Osteoblast (primary cell): ENCODE data around the gene GNRHR. TPM values are rescaled to one million over a fixed set of nuclear protein-coding genes. Genes with fewer than 3 reads are reported as not detected.
"Not testable (repeated sequence)": the region's sequence is repeated elsewhere in the genome, so short reads cannot be mapped to it uniquely, and the experiment has no call there.

Experiments
- DNase-seq: peaks from one replicate; pipeline ENCODE4 v3.0.0; 2011; ENCODE audit warnings: low spot score, mixed read lengths; ENCODE audit not compliant: insufficient read length; ENCODE audit errors: missing footprints
- H2AFZ ChIP-seq: 2 replicates; pipeline ENCODE4 v1.6.0; 2011; ENCODE audit warnings: mild to moderate bottlenecking, low read length
- H3K27ac ChIP-seq: 2 replicates; pipeline ENCODE4 v1.5.1; 2011; ENCODE audit warnings: mild to moderate bottlenecking, low read depth, low read length, moderate library complexity
- H3K27me3 ChIP-seq: 2 replicates; pipeline ENCODE4 v1.6.0; 2012; ENCODE audit warnings: mild to moderate bottlenecking, control low read depth, inconsistent platforms, low read length, moderate library complexity; ENCODE audit not compliant: insufficient read depth
- H3K36me3 ChIP-seq: 2 replicates; pipeline ENCODE4 v1.5.1; 2011; ENCODE audit warnings: mild to moderate bottlenecking, low read length, control low read depth, moderate library complexity; ENCODE audit not compliant: insufficient read depth
- H3K4me1 ChIP-seq: 2 replicates; pipeline ENCODE4 v1.5.1; 2011; ENCODE audit warnings: mild to moderate bottlenecking, low read length, control low read depth, moderate library complexity; ENCODE audit not compliant: insufficient read depth
- H3K4me2 ChIP-seq: 2 replicates; pipeline ENCODE4 v1.6.0; 2011; ENCODE audit warnings: mild to moderate bottlenecking, low read length; ENCODE audit not compliant: insufficient read depth
- H3K4me3 ChIP-seq: fragments of 200-600 bp; sonication (generic); 3 replicates; pipeline ENCODE4 v1.5.1; 2012; ENCODE audit warnings: mild to moderate bottlenecking, low read length, inconsistent platforms; ENCODE audit not compliant: insufficient read depth
- H3K79me2 ChIP-seq: 2 replicates; pipeline ENCODE4 v1.6.0; 2012; ENCODE audit warnings: mild to moderate bottlenecking, low read length, control low read depth, inconsistent platforms; ENCODE audit not compliant: insufficient read depth
- H3K9me3 ChIP-seq: 2 replicates; pipeline ENCODE4 v1.5.1; 2011; ENCODE audit warnings: low read depth, low read length, control low read depth
- H4K20me1 ChIP-seq: 2 replicates; pipeline ENCODE4 v1.6.0; 2012; ENCODE audit warnings: mild to moderate bottlenecking, low read length, control low read depth; ENCODE audit not compliant: insufficient read depth
- total RNA-seq: library from RNA; depleted of rRNA; stranded (reverse); fragments of >200 nt; gene quantifications from 2 replicates; pipeline ENCODE4 v1.2.3, GENCODE V29; 2012
- TF ChIP-seq, protein P1 (sequence below): IDR thresholded peaks from 2 replicates; pipeline ENCODE4 v1.5.1; 2011; ENCODE audit warnings: mild to moderate bottlenecking, low read depth, low read length, moderate library complexity; ENCODE audit errors: extremely low read depth

Gene GNRHR
- total RNA-seq, 1 donor: not detected

DNA sequence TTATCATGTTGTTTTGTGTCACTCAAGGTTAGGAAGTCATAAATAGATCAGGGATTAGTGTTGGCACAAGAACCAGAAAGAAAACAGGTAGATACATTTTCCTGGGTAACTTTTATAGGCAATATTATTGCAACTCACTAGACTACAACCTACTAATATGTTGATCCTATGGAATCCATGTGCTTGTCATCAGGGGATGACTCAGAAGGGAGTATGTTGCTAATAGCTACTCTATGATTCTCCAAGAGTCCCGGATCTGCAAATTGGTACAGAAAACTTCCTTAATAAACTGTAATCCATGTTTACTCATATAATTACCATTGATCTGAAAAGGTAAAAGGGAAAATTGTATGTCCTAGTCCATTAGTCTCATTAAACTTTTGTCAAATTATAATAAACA, 11.7 kb upstream of the GNRHR start:
- TF ChIP-seq, protein P1, sequence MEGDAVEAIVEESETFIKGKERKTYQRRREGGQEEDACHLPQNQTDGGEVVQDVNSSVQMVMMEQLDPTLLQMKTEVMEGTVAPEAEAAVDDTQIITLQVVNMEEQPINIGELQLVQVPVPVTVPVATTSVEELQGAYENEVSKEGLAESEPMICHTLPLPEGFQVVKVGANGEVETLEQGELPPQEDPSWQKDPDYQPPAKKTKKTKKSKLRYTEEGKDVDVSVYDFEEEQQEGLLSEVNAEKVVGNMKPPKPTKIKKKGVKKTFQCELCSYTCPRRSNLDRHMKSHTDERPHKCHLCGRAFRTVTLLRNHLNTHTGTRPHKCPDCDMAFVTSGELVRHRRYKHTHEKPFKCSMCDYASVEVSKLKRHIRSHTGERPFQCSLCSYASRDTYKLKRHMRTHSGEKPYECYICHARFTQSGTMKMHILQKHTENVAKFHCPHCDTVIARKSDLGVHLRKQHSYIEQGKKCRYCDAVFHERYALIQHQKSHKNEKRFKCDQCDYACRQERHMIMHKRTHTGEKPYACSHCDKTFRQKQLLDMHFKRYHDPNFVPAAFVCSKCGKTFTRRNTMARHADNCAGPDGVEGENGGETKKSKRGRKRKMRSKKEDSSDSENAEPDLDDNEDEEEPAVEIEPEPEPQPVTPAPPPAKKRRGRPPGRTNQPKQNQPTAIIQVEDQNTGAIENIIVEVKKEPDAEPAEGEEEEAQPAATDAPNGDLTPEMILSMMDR: no peak
- Histone ChIP-seq H3K4me3 (no peak overlapping the region), H2AFZ (no peak overlapping the region), H4K20me1 (no peaks in the 10 kb centered on the region), H3K27ac (no peak overlapping the region), H3K36me3 (no peaks in the 10 kb centered on the region), H3K4me2 (peak overlapping the region; percentile 41), H3K27me3 (no peaks in the 10 kb centered on the region), H3K9me3 (no peaks in the 10 kb centered on the region), H3K79me2 (no peaks in the 10 kb centered on the region), H3K4me1 (no peaks in the 10 kb centered on the region)
- no peak for DNase-seq

DNA sequence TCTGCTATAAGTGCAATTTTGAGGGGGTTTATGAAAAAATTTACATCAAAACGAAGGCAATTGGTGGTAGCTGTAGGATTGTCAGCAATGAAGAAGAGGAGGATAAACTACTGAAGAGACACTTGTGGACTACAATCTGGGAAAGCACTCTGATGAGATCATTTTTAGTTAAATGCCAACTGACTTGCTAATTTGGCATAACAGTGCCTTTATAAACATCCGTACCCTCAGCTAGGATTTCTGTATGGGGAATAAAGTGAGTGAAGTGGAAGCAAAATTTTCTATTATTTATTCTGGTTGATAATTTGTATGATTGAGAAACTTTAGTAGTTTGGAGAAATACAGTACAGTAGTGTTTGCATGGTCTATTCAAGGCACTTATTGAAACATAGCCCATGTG, 11.2 kb upstream of the GNRHR start:
- Histone ChIP-seq H3K4me3 (no peak overlapping the region), H3K36me3 (no peaks in the 10 kb centered on the region), H3K4me1 (no peaks in the 10 kb centered on the region), H3K27me3 (no peaks in the 10 kb centered on the region), H3K9me3 (no peaks in the 10 kb centered on the region), H3K4me2 (peak overlapping the region; percentile 41), H3K79me2 (no peaks in the 10 kb centered on the region), H4K20me1 (no peaks in the 10 kb centered on the region), H3K27ac (no peak overlapping the region), H2AFZ (no peak overlapping the region)
- TF ChIP-seq, protein P1: no peak
- no peak for DNase-seq

DNA sequence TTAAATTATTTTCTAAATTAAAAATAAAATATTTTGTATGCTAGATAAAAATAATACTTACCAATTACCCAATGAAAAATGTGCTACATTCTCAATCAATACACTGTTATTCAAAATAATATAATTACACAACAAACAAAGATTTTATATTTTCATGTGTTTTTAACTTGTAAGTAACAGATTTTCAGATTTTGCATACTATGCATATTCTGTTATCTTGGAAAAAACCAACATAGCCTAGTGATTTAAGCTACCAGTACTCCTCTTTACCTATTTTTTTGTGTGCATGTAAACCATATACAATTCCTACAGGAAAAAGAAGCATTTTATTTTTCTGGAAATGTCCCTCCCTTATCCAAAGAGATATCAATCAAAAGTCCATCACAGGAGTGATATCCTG, 10.0 kb upstream of the GNRHR start:
- H3K36me3 ChIP-seq: no peaks in the 10 kb centered on the region
- H3K27me3 ChIP-seq: no peaks in the 10 kb centered on the region
- H4K20me1 ChIP-seq: no peaks in the 10 kb centered on the region
- H3K4me2 ChIP-seq: no peak overlapping the region
- H3K4me3 ChIP-seq: no peak overlapping the region
- H3K4me1 ChIP-seq: no peaks in the 10 kb centered on the region
- no peaks in the 10 kb centered on the region for H3K79me2 ChIP-seq
- DNase-seq: no peak
- H3K9me3 ChIP-seq: no peaks in the 10 kb centered on the region
- no peak overlapping the region for H2AFZ ChIP-seq
- no peak overlapping the region for H3K27ac ChIP-seq
- TF ChIP-seq, protein P1: no peak

DNA sequence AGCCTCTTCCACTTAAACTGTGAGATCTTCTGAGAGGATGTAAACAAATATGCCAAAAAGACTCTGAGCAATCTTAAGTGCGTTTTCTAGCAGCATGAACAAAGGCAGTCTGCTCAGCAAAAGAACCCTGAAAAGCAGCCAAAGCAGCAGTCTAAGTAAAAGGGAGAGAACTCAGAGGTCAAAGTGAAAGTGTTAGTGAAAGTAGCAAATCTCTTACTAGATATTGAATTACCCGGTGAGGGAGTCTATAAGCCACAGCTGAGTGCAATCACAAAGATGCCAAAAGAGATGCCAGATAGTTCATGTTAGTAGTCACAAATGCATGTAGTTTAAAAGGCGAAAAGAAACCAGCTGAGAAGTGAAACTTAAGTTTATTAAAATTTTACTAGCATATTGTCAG, 7.9 kb upstream of the GNRHR start:
- TF ChIP-seq, protein P1: no peak
- Histone ChIP-seq H3K27me3 (no peaks in the 10 kb centered on the region), H3K36me3 (no peaks in the 10 kb centered on the region), H3K4me1 (no peaks in the 10 kb centered on the region), H2AFZ (peak overlapping the region; percentile 45), H3K79me2 (no peaks in the 10 kb centered on the region), H3K27ac (no peak overlapping the region), H3K4me2 (peak overlapping the region; percentile 48), H4K20me1 (no peaks in the 10 kb centered on the region), H3K4me3 (peak overlapping the region; percentile 22), H3K9me3 (no peaks in the 10 kb centered on the region)
- no peak for DNase-seq

- H3K4me3 ChIP-seq, H3K36me3 ChIP-seq, H3K4me1 ChIP-seq, H3K27me3 ChIP-seq, DNase-seq, H2AFZ ChIP-seq, H3K27ac ChIP-seq, H4K20me1 ChIP-seq, H3K79me2 ChIP-seq, H3K4me2 ChIP-seq, H3K9me3 ChIP-seq: not testable (repeated sequence)
Measured at GRCh38 chr4:67756991-67757390, 2.8 kb upstream of the GNRHR start.
